HepG2 (cell line): ENCODE results near the gene STARD13. TPM values are rescaled to one million over a fixed set of nuclear protein-coding genes. Genes with fewer than 3 reads are reported as not detected.

Experiments
- FOXK1 ChIP-seq: sonication (generic); formaldehyde crosslinking; IDR thresholded peaks from 2 replicates; pipeline ENCODE4 v1.4.0; 2020; ENCODE audit warnings: low read depth, missing genetic modification reagents, borderline replicate concordance
- FOXO1 ChIP-seq: sonication (generic); formaldehyde crosslinking; IDR thresholded peaks from 2 replicates; pipeline ENCODE4 v1.4.0; 2020; ENCODE audit warnings: missing genetic modification reagents
- GTF2F1 ChIP-seq: fragments of 150-350 bp; IDR thresholded peaks from 2 replicates; pipeline ENCODE4 v1.6.1; 2014; ENCODE audit warnings: low read length
- HNF4A ChIP-seq: sonication (generic); formaldehyde crosslinking; IDR thresholded peaks from 2 replicates; pipeline ENCODE4 v1.4.0; 2020; ENCODE audit warnings: missing genetic modification reagents
- MEIS1 ChIP-seq: sonication (generic); formaldehyde crosslinking; IDR thresholded peaks from 2 replicates; pipeline ENCODE4 v1.9.0; 2021; ENCODE audit warnings: mild to moderate bottlenecking, missing genetic modification reagents, moderate library complexity, borderline replicate concordance
- MIXL1 ChIP-seq: IDR thresholded peaks from 2 replicates; pipeline ENCODE4 v1.6.1; 2016
- MTA3 ChIP-seq: sonication (generic); formaldehyde crosslinking; IDR thresholded peaks from 2 replicates; pipeline ENCODE4 v1.4.0; 2020; ENCODE audit warnings: missing genetic modification reagents
- NFIB ChIP-seq: sonication (generic); formaldehyde crosslinking; IDR thresholded peaks from 2 replicates; pipeline ENCODE4 v1.9.0; 2021; ENCODE audit warnings: missing genetic modification reagents, mild to moderate bottlenecking, borderline replicate concordance
- NFYB ChIP-seq: sonication (generic); formaldehyde crosslinking; IDR thresholded peaks from 2 replicates; pipeline ENCODE4 v1.4.0; 2020; ENCODE audit warnings: missing genetic modification reagents
- PCBP1 ChIP-seq: fragments of 200-400 bp; formaldehyde crosslinking; IDR thresholded peaks from 2 replicates; pipeline ENCODE4 v1.6.1; 2017; ENCODE audit warnings: mild to moderate bottlenecking, low read depth, low read length, borderline replicate concordance
- RFX5 ChIP-seq: IDR thresholded peaks from 2 replicates; pipeline ENCODE4 v1.6.1; 2011; ENCODE audit warnings: low read depth, low read length, improper control_type of control experiment
- SOX13 ChIP-seq, 3 experiments: fragments of 450-650 bp in 1 of 3; sonication (generic) in 1 of 3; formaldehyde crosslinking in 1 of 3; IDR thresholded peaks in 2 of 3; conservative IDR thresholded peaks in 1 of 3; 2 replicates each; pipeline versions ENCODE4 v1.5.0 to v1.6.1; 2016 to 2020; ENCODE audit warnings: antibody characterized with exemption in 1 of 3, mild to moderate bottlenecking in 1 of 3, missing compliant biosample characterization in 1 of 3, missing genetic modification reagents in 1 of 3, moderate library complexity in 1 of 3
- SPEN ChIP-seq: sonication (generic); formaldehyde crosslinking; IDR thresholded peaks from 2 replicates; pipeline ENCODE4 v1.5.1; 2020; ENCODE audit warnings: low read depth, mild to moderate bottlenecking, missing genetic modification reagents
- TCF7 ChIP-seq: sonication (generic); IDR thresholded peaks from 2 replicates; pipeline ENCODE4 v1.6.1; 2016; ENCODE audit warnings: antibody characterized with exemption, low read depth
- TEAD3 ChIP-seq: optimal IDR thresholded peaks from 2 replicates; pipeline ENCODE3; 2016; ENCODE audit warnings: borderline replicate concordance
- TEF ChIP-seq: sonication (generic); formaldehyde crosslinking; IDR thresholded peaks from 2 replicates; pipeline ENCODE4 v1.5.0; 2020; ENCODE audit warnings: missing genetic modification reagents
- THAP11 ChIP-seq: IDR thresholded peaks from 2 replicates; pipeline ENCODE4 v1.6.1; 2016; ENCODE audit warnings: missing biosample characterization, missing genetic modification reagents
- ZBTB43 ChIP-seq: sonication (generic); formaldehyde crosslinking; conservative IDR thresholded peaks from 2 replicates; pipeline ENCODE4 v1.4.0; 2020; ENCODE audit warnings: missing genetic modification reagents
- ZMYM4 ChIP-seq: sonication (generic); formaldehyde crosslinking; IDR thresholded peaks from 2 replicates; pipeline ENCODE4 v1.8.1; 2023; ENCODE audit warnings: mild to moderate bottlenecking, missing genetic modification reagents
- ZNF230 ChIP-seq: sonication (generic); formaldehyde crosslinking; IDR thresholded peaks from 2 replicates; pipeline ENCODE4 v1.4.0; 2020; ENCODE audit warnings: mild to moderate bottlenecking, missing genetic modification reagents
- ZNF354B ChIP-seq: sonication (generic); formaldehyde crosslinking; IDR thresholded peaks from 2 replicates; pipeline ENCODE4 v1.8.0; 2022; ENCODE audit warnings: mild to moderate bottlenecking, missing genetic modification reagents
- ZNF530 ChIP-seq: sonication (generic); formaldehyde crosslinking; IDR thresholded peaks from 2 replicates; pipeline ENCODE4 v1.5.0; 2020; ENCODE audit warnings: low read depth, mild to moderate bottlenecking, missing genetic modification reagents
- ZNF550 ChIP-seq: sonication (generic); formaldehyde crosslinking; IDR thresholded peaks from 2 replicates; pipeline ENCODE4 v1.4.0; 2020; ENCODE audit warnings: mild to moderate bottlenecking, missing genetic modification reagents, borderline replicate concordance
- ZNF737 ChIP-seq: sonication (generic); formaldehyde crosslinking; IDR thresholded peaks from 2 replicates; pipeline ENCODE4 v1.5.0; 2020; ENCODE audit warnings: missing genetic modification reagents, mild to moderate bottlenecking, borderline replicate concordance
- polyA plus RNA-seq, 8 experiments: library from polyadenylated mRNA; depleted of rRNA in 3 of 8; stranded (reverse) in 7 of 8; unstranded in 1 of 8; fragments of >200 nt; fragmentation: Illumina TruSeq in 4 of 8; extraction: Trizol in 4 of 8; gene quantifications; 2 replicates each; pipeline versions ENCODE4 v1.2.1 to v1.2.3, GENCODE V29; 2011 to 2016; ENCODE audit warnings: low read depth in 4 of 8, missing spikeins in 1 of 8, mixed read lengths in 1 of 8; ENCODE audit not compliant: insufficient read depth in 1 of 8
- total RNA-seq, 5 experiments: library from RNA; depleted of rRNA; stranded (reverse); fragments of >200 nt; fragmentation: Illumina TruSeq; extraction: Trizol; gene quantifications; 2 replicates each; pipeline ENCODE4 v1.2.3, GENCODE V29; 2016; ENCODE audit warnings: low read depth in 1 of 5
- TF ChIP-seq, protein P1 (sequence below): sonication (generic); formaldehyde crosslinking; IDR thresholded peaks from 2 replicates; pipeline ENCODE4 v1.4.0; 2020; ENCODE audit warnings: mild to moderate bottlenecking, missing genetic modification reagents
- TF ChIP-seq, protein P2 (sequence below): sonication (generic); formaldehyde crosslinking; IDR thresholded peaks from 2 replicates; pipeline ENCODE4 v1.4.0; 2020; ENCODE audit warnings: missing genetic modification reagents, low read depth, mild to moderate bottlenecking, borderline replicate concordance

Gene STARD13
- total and polyA plus RNA-seq, 2 of the 13 experiments (the other 11 are each of a cell fraction or from before 2014, with no cell fraction given), result 12.8 to 14.3 TPM

DNA sequence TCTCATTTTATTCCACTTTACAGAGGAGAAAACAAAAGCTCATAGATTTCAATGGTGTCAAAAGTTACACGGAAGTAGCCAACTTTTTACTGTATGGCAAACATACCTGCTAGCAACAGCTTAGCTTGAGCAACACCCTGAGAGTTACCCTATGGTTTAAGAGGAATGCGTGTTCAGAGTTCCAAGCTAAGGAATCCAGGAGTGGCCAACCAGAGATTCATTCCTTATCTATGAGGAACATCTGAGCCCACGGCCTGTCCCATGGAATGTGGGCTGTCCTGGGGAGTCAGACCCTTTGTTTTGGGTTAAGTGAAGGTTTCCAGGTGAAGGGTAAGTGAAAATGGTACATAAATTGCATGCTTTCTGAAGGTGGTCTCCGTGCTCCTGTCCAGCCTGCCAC is 67.5 kb downstream of the STARD13 start (continued):
- TF ChIP-seq RFX5 (no peak), SPEN (CRISPR knock-in tag) (no peak), GTF2F1 (no peak), PCBP1 (no peak), TCF7 (no peak), ZBTB43 (no peak), MIXL1 (CRISPR knock-in tag) (no peak), FOXO1 (CRISPR knock-in tag) (no peak), NFIB (no peak), ZMYM4 (CRISPR knock-in tag) (0 out of 2 replicates have a peak, but pooled peaks have one; percentile 16), ZNF530 (no peak), HNF4A (CRISPR knock-in tag) (peak; percentile 29; the same call in 1 of the 2 replicates), TEF (CRISPR knock-in tag) (no peak), ZNF230 (no peak), TEAD3 (CRISPR knock-in tag) (peak; percentile 79), SOX13 (IDR thresholded peaks at IDR 0.05) (no peak), SOX13 (CRISPR knock-in tag; conservative IDR thresholded peaks at IDR 0.05 in 1 of 2, IDR thresholded peaks at IDR 0.05 in 1 of 2) (peak in 1 of 2 experiments; percentile 41; a peak in 2 of 4 replicates), MEIS1 (no peak), ZNF737 (no peak), MTA3 (CRISPR knock-in tag) (no peak), ZNF354B (no peak), NFYB (CRISPR knock-in tag) (no peak), FOXK1 (CRISPR knock-in tag) (no peak), THAP11 (CRISPR knock-in tag) (no peak), ZNF550 (CRISPR knock-in tag) (no peak)
- TF ChIP-seq, protein P1, sequence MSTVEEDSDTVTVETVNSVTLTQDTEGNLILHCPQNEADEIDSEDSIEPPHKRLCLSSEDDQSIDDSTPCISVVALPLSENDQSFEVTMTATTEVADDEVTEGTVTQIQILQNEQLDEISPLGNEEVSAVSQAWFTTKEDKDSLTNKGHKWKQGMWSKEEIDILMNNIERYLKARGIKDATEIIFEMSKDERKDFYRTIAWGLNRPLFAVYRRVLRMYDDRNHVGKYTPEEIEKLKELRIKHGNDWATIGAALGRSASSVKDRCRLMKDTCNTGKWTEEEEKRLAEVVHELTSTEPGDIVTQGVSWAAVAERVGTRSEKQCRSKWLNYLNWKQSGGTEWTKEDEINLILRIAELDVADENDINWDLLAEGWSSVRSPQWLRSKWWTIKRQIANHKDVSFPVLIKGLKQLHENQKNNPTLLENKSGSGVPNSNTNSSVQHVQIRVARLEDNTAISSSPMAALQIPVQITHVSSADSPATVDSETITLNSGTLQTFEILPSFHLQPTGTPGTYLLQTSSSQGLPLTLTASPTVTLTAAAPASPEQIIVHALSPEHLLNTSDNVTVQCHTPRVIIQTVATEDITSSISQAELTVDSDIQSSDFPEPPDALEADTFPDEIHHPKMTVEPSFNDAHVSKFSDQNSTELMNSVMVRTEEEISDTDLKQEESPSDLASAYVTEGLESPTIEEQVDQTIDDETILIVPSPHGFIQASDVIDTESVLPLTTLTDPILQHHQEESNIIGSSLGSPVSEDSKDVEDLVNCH (CRISPR knock-in tag), result no peak
- TF ChIP-seq, protein P2, sequence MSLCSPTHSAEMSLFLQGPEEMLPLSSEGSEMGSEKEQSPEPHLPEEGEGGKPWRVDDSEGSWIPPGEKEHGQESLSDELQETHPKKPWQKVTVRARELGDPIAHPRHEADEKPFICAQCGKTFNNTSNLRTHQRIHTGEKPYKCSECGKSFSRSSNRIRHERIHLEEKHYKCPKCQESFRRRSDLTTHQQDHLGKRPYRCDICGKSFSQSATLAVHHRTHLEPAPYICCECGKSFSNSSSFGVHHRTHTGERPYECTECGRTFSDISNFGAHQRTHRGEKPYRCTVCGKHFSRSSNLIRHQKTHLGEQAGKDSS, result no peak
